Measurements from ENCODE around the gene ADAP2.

DNA sequence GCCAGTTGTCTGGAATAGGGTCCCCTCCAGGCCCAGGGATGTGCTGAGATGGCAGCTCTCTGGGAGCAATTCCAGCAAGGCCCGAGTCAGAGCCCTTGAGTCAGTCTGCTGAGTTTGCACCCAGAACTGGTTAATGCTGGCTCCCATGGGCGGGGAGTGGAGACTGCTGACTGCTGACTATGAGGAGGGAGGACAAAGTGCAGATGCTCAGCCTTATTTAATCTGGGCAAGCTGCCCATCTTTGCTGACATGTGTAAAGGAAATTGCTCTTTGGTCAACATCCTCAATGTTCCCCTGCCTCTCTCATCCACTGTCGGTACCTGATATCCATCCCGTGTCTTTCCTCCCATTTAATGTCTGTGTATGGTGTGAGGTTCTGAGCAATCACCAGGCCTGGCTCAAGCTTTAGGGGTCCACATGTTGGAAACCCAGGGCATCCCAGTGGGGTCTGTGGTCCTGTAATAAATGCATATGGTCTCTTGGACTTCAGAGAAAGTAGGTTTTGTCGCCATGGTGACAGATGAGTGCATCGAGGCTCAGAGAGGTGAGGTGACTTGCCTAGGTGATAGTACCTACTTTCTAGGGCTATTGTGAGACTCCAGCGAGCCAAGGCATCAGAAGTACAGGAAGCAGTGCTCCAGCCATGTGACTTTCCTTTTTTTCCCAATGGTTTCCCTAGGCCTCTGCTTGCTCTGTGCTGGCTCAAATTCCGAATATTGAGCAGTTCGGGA, 29.1 kb downstream of the ADAP2 start:
- no peak for TF ChIP-seq EZH2 (IDR thresholded peaks at IDR 0.05; ENCODE audit: insufficient read depth, low read length)
- TF ChIP-seq, protein P1, sequence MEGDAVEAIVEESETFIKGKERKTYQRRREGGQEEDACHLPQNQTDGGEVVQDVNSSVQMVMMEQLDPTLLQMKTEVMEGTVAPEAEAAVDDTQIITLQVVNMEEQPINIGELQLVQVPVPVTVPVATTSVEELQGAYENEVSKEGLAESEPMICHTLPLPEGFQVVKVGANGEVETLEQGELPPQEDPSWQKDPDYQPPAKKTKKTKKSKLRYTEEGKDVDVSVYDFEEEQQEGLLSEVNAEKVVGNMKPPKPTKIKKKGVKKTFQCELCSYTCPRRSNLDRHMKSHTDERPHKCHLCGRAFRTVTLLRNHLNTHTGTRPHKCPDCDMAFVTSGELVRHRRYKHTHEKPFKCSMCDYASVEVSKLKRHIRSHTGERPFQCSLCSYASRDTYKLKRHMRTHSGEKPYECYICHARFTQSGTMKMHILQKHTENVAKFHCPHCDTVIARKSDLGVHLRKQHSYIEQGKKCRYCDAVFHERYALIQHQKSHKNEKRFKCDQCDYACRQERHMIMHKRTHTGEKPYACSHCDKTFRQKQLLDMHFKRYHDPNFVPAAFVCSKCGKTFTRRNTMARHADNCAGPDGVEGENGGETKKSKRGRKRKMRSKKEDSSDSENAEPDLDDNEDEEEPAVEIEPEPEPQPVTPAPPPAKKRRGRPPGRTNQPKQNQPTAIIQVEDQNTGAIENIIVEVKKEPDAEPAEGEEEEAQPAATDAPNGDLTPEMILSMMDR (IDR thresholded peaks at IDR 0.05; ENCODE audit: insufficient read depth, low read depth, low read length), result no peak

Data from astrocyte (in vitro differentiated cells and primary cell).